Skeletal muscle tissue (tissue), 4 donors: ENCODE measurements around the gene MAGI1. TPM values are rescaled to one million over a fixed set of nuclear protein-coding genes. Genes with fewer than 3 reads are reported as not detected.

ENCODE experiments used
- H3K27ac ChIP-seq: one replicate; pipeline ENCODE4 v1.7.0; 2013; ENCODE audit warnings: mild to moderate bottlenecking, low read depth, low read length, inconsistent platforms
- H3K27me3 ChIP-seq, 3 donors: one replicate each; pipeline ENCODE4 v1.7.0; 2013; ENCODE audit warnings: low read length in 3 of 3; ENCODE audit not compliant: control insufficient read depth in 3 of 3, insufficient read depth in 3 of 3
- H3K36me3 ChIP-seq, 3 donors: one replicate each; pipeline ENCODE4 v1.7.0; 2013; ENCODE audit warnings: low read length in 3 of 3; ENCODE audit not compliant: control insufficient read depth in 3 of 3, insufficient read depth in 3 of 3
- H3K4me1 ChIP-seq, 3 donors: one replicate each; pipeline ENCODE4 v1.7.0; 2013; ENCODE audit warnings: low read length in 3 of 3, mild to moderate bottlenecking in 3 of 3; ENCODE audit not compliant: control insufficient read depth in 3 of 3, insufficient read depth in 3 of 3
- H3K4me3 ChIP-seq, 3 donors: one replicate each; pipeline ENCODE4 v1.7.0; 2013; ENCODE audit warnings: low read length in 3 of 3
- H3K9ac ChIP-seq, 3 donors: one replicate each; pipeline ENCODE4 v1.7.0; 2013; ENCODE audit warnings: low read length in 3 of 3, mild to moderate bottlenecking in 3 of 3, moderate library complexity in 2 of 3, low read depth in 1 of 3
- H3K9me3 ChIP-seq, 3 donors: one replicate each; pipeline ENCODE4 v1.7.0; 2013; ENCODE audit warnings: low read length in 3 of 3; ENCODE audit not compliant: control insufficient read depth in 3 of 3
- total RNA-seq: library from RNA; depleted of rRNA; stranded (reverse); fragments of >200 nt; gene quantifications from one replicate; pipeline ENCODE4 v1.2.3, GENCODE V29; 2014
- donor health status: Osteomylitis.

The MAGI1 gene
- total RNA-seq, 1 donor from 2014 or later, result 23.5 TPM

- H3K36me3 ChIP-seq, result no peaks in the 10 kb centered on the region
- no peaks in the 10 kb centered on the region for H3K9me3 ChIP-seq
- peaks cover 0 to 3% (median 0%) of the 10 kb centered on the region in 3 donors for H3K4me1 ChIP-seq
- no peak overlapping the region for H3K27ac ChIP-seq
- no peak overlapping the region for H3K4me3 ChIP-seq
- H3K9ac ChIP-seq, result no peak overlapping the region
- H3K27me3 ChIP-seq, result no peaks in the 10 kb centered on the region
These were observed 271.2 kb downstream of the MAGI1 start for GRCh38 chr3:65767551-65767950.

DNA sequence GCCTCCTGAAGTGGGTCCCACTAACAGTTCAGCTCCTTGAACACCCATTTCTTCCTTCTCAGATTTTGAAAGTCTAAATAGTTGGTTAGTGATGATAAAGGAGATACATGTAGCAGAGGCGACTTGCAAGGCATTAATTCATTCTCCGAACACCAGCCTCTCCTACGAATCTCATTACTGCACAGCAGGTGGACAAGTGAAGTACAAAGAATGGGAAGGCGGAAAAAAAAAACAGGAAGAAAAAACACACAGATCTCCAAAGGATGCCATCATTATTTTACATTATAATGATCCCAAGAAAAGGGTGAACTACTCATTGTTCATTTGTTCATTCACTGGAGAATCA is 276.5 kb downstream of the MAGI1 start:
- Histone ChIP-seq H3K27me3 (no peaks in the 10 kb centered on the region), H3K9ac (no peak overlapping the region), H3K36me3 (no peaks in the 10 kb centered on the region), H3K4me3 (no peak overlapping the region), H3K4me1 (no peaks in the 10 kb centered on the region), H3K9me3 (no peaks in the 10 kb centered on the region), H3K27ac (no peak overlapping the region)

GRCh38 chr3:65761446-65762234 is 277.1 kb downstream of the MAGI1 start:
- H3K9ac ChIP-seq, result no peak overlapping the region
- no peaks in the 10 kb centered on the region for H3K27me3 ChIP-seq
- no peak overlapping the region for H3K27ac ChIP-seq
- H3K36me3 ChIP-seq, result no peaks in the 10 kb centered on the region
- H3K4me3 ChIP-seq, result no peak overlapping the region
- H3K9me3 ChIP-seq, result no peaks in the 10 kb centered on the region
- no peaks in the 10 kb centered on the region for H3K4me1 ChIP-seq

DNA sequence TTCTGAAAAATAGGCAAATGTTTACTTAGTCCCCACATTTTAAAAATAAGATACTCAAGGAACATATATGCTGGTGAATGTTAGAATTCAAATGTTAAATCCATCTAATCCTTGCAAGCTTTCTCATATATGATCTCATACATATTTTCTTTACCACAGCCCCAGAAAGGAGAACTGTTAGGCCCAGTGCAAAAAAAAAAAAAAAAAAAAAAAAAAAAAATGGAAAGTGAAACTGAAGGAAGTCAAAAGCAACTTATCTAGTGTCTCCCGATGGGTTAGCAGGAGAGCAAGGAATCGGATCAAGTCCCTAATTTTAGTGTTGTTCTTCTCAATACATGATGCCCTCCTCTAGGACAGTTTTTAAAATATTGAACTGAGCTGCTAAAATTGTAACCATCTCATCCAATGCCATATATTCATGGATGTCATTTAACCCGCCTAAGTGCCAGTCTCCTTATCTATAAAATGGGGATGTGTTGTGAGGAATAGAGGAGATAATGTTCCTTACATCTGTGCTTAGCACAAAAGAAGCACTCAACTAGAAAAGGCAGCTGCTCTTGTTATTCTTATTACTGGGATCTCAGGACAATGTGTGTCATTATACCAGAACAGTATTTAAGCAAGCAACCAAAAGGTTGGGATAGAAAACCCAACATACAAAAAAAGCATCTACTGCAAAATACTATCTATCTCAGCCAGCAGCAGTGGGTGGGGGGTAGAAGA is 279.7 kb downstream of the MAGI1 start:
- no peaks in the 10 kb centered on the region for H3K4me1 ChIP-seq
- no peak overlapping the region for H3K4me3 ChIP-seq
- no peaks in the 10 kb centered on the region for H3K36me3 ChIP-seq
- H3K9ac ChIP-seq, result no peak overlapping the region
- H3K27me3 ChIP-seq, result no peaks in the 10 kb centered on the region
- no peaks in the 10 kb centered on the region for H3K9me3 ChIP-seq
- no peak overlapping the region for H3K27ac ChIP-seq

GRCh38 chr3:65758438-65758837 is 280.3 kb downstream of the MAGI1 start:
- no peaks in the 10 kb centered on the region for H3K36me3 ChIP-seq
- no peaks in the 10 kb centered on the region for H3K9me3 ChIP-seq
- no peak overlapping the region for H3K4me3 ChIP-seq
- no peak overlapping the region for H3K9ac ChIP-seq
- H3K27me3 ChIP-seq, result no peaks in the 10 kb centered on the region
- H3K4me1 ChIP-seq, result no peaks in the 10 kb centered on the region
- no peak overlapping the region for H3K27ac ChIP-seq

GRCh38 chr3:65752636-65753035 is 286.1 kb downstream of the MAGI1 start:
- no peak overlapping the region for H3K9ac ChIP-seq
- H3K9me3 ChIP-seq, result no peaks in the 10 kb centered on the region
- no peaks in the 10 kb centered on the region for H3K4me1 ChIP-seq
- no peaks in the 10 kb centered on the region for H3K27me3 ChIP-seq
- no peaks in the 10 kb centered on the region for H3K36me3 ChIP-seq
- no peak overlapping the region for H3K4me3 ChIP-seq
- no peak overlapping the region for H3K27ac ChIP-seq

DNA sequence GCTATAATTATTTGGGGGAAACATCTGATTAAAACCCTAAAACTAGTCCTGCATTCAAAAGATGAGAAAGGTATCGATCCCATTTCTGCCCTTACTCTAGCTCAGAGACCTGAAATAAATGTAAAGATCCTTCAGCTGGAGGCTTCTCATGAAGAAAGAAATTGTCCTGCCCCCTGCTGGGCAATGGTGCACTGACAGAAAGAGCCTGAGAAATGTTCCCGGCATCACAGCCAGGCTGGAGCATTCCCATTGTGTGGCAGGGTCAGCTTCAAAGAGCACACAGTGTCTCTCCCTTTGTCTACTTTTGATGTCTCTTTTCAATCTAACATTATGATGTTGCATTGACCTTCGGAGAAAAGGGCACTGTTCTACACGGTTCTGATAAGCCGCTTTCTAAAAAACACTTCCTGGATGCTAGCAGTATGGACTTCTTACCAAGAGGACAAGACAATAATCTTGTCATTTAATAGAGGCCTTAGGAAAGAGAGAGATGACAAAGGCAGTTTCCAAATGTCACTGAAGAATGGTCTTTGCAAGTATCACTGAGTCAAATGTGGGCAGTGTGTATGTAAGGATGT is 287.5 kb downstream of the MAGI1 start:
- Histone ChIP-seq H3K36me3 (no peaks in the 10 kb centered on the region), H3K27me3 (no peaks in the 10 kb centered on the region), H3K9me3 (no peaks in the 10 kb centered on the region), H3K9ac (no peak overlapping the region), H3K4me1 (no peaks in the 10 kb centered on the region), H3K4me3 (no peak overlapping the region), H3K27ac (no peak overlapping the region)

DNA sequence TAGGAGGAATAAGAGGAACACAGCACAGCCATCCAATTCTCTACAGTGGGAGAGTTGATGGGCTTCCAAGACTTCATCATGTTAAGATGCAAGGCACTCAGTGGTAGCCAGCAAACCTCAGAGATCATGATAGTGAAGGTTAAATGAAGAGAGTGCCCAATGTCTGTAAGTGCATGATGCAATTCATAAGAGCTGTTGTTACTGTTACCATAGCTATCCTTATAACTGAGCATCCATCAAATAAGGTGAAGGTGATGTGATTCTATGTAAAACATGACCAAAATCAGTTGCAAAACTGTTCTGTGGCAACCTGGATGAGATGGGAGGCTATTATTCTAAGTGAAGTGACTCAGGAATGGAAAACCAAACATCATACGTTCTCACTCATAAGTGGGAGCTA is 289.7 kb downstream of the MAGI1 start:
- Histone ChIP-seq H3K9ac (no peak overlapping the region), H3K9me3 (no peaks in the 10 kb centered on the region), H3K27me3 (no peaks in the 10 kb centered on the region), H3K4me1 (no peaks in the 10 kb centered on the region), H3K36me3 (no peaks in the 10 kb centered on the region), H3K27ac (no peak overlapping the region), H3K4me3 (no peak overlapping the region)

- H3K9me3 ChIP-seq, result no peaks in the 10 kb centered on the region
These were observed 290.4 kb downstream of the MAGI1 start for GRCh38 chr3:65748326-65748725.

DNA sequence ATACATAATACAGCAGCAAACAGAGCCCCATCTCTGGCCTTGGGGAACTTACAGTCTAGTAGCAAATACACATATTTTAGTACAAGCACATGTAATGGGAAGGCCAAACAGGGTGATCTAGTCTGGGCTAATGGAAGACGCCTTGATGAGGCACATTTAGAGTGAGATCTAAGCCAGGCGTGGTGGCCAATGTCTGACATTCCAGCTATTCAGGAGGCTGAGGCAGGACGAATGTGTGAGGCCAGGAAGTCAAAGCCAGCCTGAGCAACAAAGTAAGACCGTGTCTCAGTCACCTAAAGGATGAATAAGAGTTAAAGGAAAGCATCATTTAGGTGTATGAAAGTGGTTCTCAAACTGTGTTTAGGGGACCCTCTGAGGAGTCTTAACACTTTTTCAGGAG is 291.9 kb downstream of the MAGI1 start:
- H3K27me3 ChIP-seq, result no peaks in the 10 kb centered on the region
- no peaks in the 10 kb centered on the region for H3K9me3 ChIP-seq
- no peak overlapping the region for H3K4me3 ChIP-seq
- no peaks in the 10 kb centered on the region for H3K4me1 ChIP-seq
- H3K36me3 ChIP-seq, result no peaks in the 10 kb centered on the region
- no peak overlapping the region for H3K9ac ChIP-seq
- no peak overlapping the region for H3K27ac ChIP-seq

More at GRCh38 chr3:65748326-65748725, 290.4 kb downstream of the MAGI1 start:
- Histone ChIP-seq H3K4me3 (no peak overlapping the region), H3K36me3 (no peaks in the 10 kb centered on the region), H3K27ac (no peak overlapping the region), H3K9ac (no peak overlapping the region), H3K4me1 (no peaks in the 10 kb centered on the region), H3K27me3 (no peaks in the 10 kb centered on the region)
